A549 (cell line): ENCODE measurements around the gene FILIP1L. TPM values are rescaled to one million over a fixed set of nuclear protein-coding genes. Genes with fewer than 3 reads are reported as not detected.

ENCODE experiments used
- ATAC-seq, 2 experiments: fragments of 200-7000 bp in 1 of 2; fragments of >200 bp in 1 of 2; cut with Nextera tagmentation in 1 of 2; cut with Tn5 transposase in 1 of 2; 3 replicates each; pipeline versions ENCODE4 v1.8.0 to v1.9.1; 2018 to 2020; ENCODE audit warnings: mild to moderate bottlenecking in 1 of 2, moderate library complexity in 1 of 2
- CTCF ChIA-PET: fragments of 300-600 bp; sonication (Branson Sonifier 250); formaldehyde crosslinking; extraction: SDS; loops from one replicate; lab custom pipeline; 2021; ENCODE audit warnings: antibody characterized with exemption, inconsistent platforms; lab: Yijun Ruan, JAX
- POLR2A ChIA-PET: fragments of 350-600 bp; formaldehyde crosslinking; extraction: SDS; loops from one replicate; lab custom pipeline; 2021; ENCODE audit warnings: antibody characterized with exemption, inconsistent platforms; lab: Yijun Ruan, JAX
- DNase-seq, 2 experiments: peaks; one replicate each; pipeline versions ENCODE4 v3.0.0 to v3.0.0-alpha.2; 2011 to 2016; ENCODE audit warnings: low read depth in 1 of 2, low spot score in 1 of 2
- FAIRE-seq: peaks from 2 replicates; lab custom pipeline; 2011; peaks lifted over from hg19 to GRCh38; lab: Jason Lieb, UNC
- H3K27ac ChIP-seq, 2 experiments: fragments of >200 bp; sonication (Bioruptor Twin); formaldehyde crosslinking; 3 replicates each; pipeline ENCODE4 v1.5.1; 2016 to 2017
- H3K4me1 ChIP-seq: fragments of >200 bp; sonication (Bioruptor Twin); formaldehyde crosslinking; 3 replicates; pipeline ENCODE4 v1.6.1; 2016
- H3K4me2 ChIP-seq: fragments of >200 bp; sonication (Bioruptor Twin); formaldehyde crosslinking; 3 replicates; pipeline ENCODE4 v1.6.1; 2016
- H3K4me3 ChIP-seq: fragments of >200 bp; sonication (Bioruptor Twin); formaldehyde crosslinking; 3 replicates; pipeline ENCODE4 v1.5.1; 2016
- H3K9me3 ChIP-seq: fragments of >200 bp; sonication (Bioruptor Twin); formaldehyde crosslinking; 3 replicates; pipeline ENCODE4 v1.6.1; 2016
- BHLHE40 ChIP-seq: IDR thresholded peaks from 2 replicates; pipeline ENCODE4 v1.6.1; 2012; ENCODE audit warnings: low read depth, low read length, inconsistent platforms
- EP300 ChIP-seq, 2 experiments: fragments of >200 bp; sonication (Bioruptor Twin); formaldehyde crosslinking; IDR thresholded peaks; 2 replicates in 1 of 2; 3 replicates in 1 of 2; pipeline ENCODE4 v1.6.1; 2016 to 2017
- FOSB ChIP-seq: fragments of 250-450 bp; sonication (Bioruptor Pico); IDR thresholded peaks from 2 replicates; pipeline ENCODE4 v1.5.0; 2020; ENCODE audit warnings: mild to moderate bottlenecking, moderate library complexity
- HEYL ChIP-seq: fragments of 250-450 bp; sonication (Bioruptor Pico); IDR thresholded peaks from 2 replicates; pipeline ENCODE4 v1.8.0; 2021; ENCODE audit warnings: mild to moderate bottlenecking, moderate library complexity
- KDM1A ChIP-seq: fragments of 200-600 bp; sonication (generic); IDR thresholded peaks from 2 replicates; pipeline ENCODE4 v1.6.1; 2016; ENCODE audit warnings: low read depth, mild to moderate bottlenecking
- KDM5A ChIP-seq: fragments of 200-600 bp; sonication (generic); IDR thresholded peaks from 2 replicates; pipeline ENCODE4 v1.6.1; 2016; ENCODE audit warnings: antibody characterized with exemption, mild to moderate bottlenecking
- MAFK ChIP-seq: fragments of 450-650 bp; IDR thresholded peaks from 2 replicates; pipeline ENCODE4 v1.6.1; 2014; ENCODE audit not compliant: partially characterized antibody
- MAZ ChIP-seq: fragments of 150-350 bp; IDR thresholded peaks from 2 replicates; pipeline ENCODE4 v1.6.1; 2014; ENCODE audit warnings: antibody characterized with exemption, low read depth, low read length, borderline replicate concordance
- NFE2L2 ChIP-seq: fragments of 150-350 bp; conservative IDR thresholded peaks from 2 replicates; pipeline ENCODE4 v1.6.1; 2014; ENCODE audit warnings: low read length
- NPAS2 ChIP-seq: fragments of 250-450 bp; sonication (Bioruptor Pico); IDR thresholded peaks from 2 replicates; pipeline ENCODE4 v1.8.0; 2022; ENCODE audit warnings: mild to moderate bottlenecking, moderate library complexity, borderline replicate concordance
- POLR2AphosphoS2 ChIP-seq: conservative IDR thresholded peaks from 2 replicates; pipeline ENCODE4 v1.6.1; 2012; ENCODE audit warnings: low read length, improper control_type of control experiment, inconsistent platforms
- RCOR1 ChIP-seq: fragments of 150-350 bp; IDR thresholded peaks from 2 replicates; pipeline ENCODE4 v1.6.1; 2014; ENCODE audit warnings: antibody characterized with exemption, low read length, low read depth
- RFX5 ChIP-seq: fragments of 450-650 bp; IDR thresholded peaks from 2 replicates; pipeline ENCODE4 v1.7.1; 2014; ENCODE audit warnings: antibody characterized with exemption, mild to moderate bottlenecking, moderate library complexity
- RNF2 ChIP-seq: fragments of 200-600 bp; sonication (generic); IDR thresholded peaks from 2 replicates; pipeline ENCODE4 v1.6.1; 2016; ENCODE audit warnings: low read depth, mild to moderate bottlenecking, antibody characterized with exemption, moderate library complexity, borderline replicate concordance
- SMC3 ChIP-seq: fragments of >200 bp; sonication (Bioruptor Twin); formaldehyde crosslinking; IDR thresholded peaks from 3 replicates; pipeline ENCODE4 v1.6.1; 2018; ENCODE audit warnings: inconsistent platforms
- TFCP2L1 ChIP-seq: fragments of 250-450 bp; sonication (Bioruptor Pico); IDR thresholded peaks from 2 replicates; pipeline ENCODE4 v1.5.0; 2021; ENCODE audit warnings: mild to moderate bottlenecking
- ZNF302 ChIP-seq: fragments of 250-450 bp; sonication (Bioruptor Pico); IDR thresholded peaks from 2 replicates; pipeline ENCODE4 v1.9.0; 2021; ENCODE audit warnings: inconsistent platforms, mild to moderate bottlenecking, moderate library complexity
- WGBS: methylation state at CpG from one replicate; pipeline ENCODE4 v1.1.6; 2017; ENCODE audit errors: missing lambda C conversion rate; 5-methylcytosine and 5-hydroxymethylcytosine counted together
- polyA plus RNA-seq, 4 experiments: library from polyadenylated mRNA; depleted of rRNA in 3 of 4; stranded (reverse); fragments of >200 nt; fragmentation: RNase III in 1 of 4; extraction: RNeasy Plus Mini Kit Qiagen cat#74134 plus additional on column Dnase treatment in 1 of 4; gene quantifications; 2 replicates in 3 of 4; 3 replicates in 1 of 4; pipeline ENCODE4 v1.2.3, GENCODE V29; 2011 to 2017
- TF ChIP-seq, protein P1 (sequence below): fragments of >200 bp; sonication (Bioruptor Twin); formaldehyde crosslinking; IDR thresholded peaks from 3 replicates; pipeline ENCODE4 v1.5.1; 2016
- TF ChIP-seq, protein P2 (sequence below): fragments of 450-650 bp; IDR thresholded peaks from 2 replicates; pipeline ENCODE4 v1.6.1; 2014; ENCODE audit warnings: antibody characterized with exemption
- TF ChIP-seq, protein P3 (sequence below): fragments of 150-350 bp; IDR thresholded peaks from 2 replicates; pipeline ENCODE4 v1.6.1; 2014; ENCODE audit warnings: low read depth, mild to moderate bottlenecking, low read length
- TF ChIP-seq, protein P4 (sequence below): IDR thresholded peaks from 2 replicates; pipeline ENCODE4 v1.6.1; 2012; ENCODE audit warnings: low read depth, borderline replicate concordance
- TF ChIP-seq, protein P5 (sequence below): IDR thresholded peaks from 2 replicates; pipeline ENCODE4 v1.6.1; 2012
- TF ChIP-seq, protein P6 (sequence below): fragments of >200 bp; sonication (Bioruptor Twin); formaldehyde crosslinking; IDR thresholded peaks from 3 replicates; pipeline ENCODE4 v1.6.1; 2016
- TF ChIP-seq, protein P7 (sequence below): fragments of >200 bp; sonication (Bioruptor Twin); formaldehyde crosslinking; IDR thresholded peaks from 2 replicates; pipeline ENCODE4 v1.6.1; 2016

FILIP1L gene
- polyA plus RNA-seq, 2 of the 4 experiments (the other 2 are of a cell fraction) = 0.19 to 0.45 TPM

DNA sequence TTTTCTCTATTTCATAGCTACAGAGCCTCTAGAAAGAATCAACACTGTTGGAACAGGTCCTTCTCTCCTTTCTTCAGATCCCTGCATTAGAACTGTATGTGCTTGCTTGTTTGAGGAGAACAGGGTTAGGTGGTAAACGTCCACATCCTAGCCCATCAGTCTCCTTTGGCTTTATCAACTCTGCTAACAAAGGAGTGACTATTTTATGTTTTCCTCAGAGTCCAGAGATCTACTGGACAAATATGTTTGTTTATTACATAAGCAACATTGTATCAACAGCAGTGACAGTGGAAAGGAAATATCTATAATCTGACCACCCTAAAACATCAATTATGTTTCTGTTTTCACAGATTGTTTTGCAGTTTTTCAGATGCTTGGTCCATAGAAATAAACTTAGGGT, 257.0 kb downstream of the FILIP1L start:
- no peak for FAIRE-seq
- TF ChIP-seq RFX5 = no peak
- no peak for TF ChIP-seq BHLHE40
- no peak for TF ChIP-seq HEYL (CRISPR knock-in tag)
- no peak for TF ChIP-seq EP300 (IDR thresholded peaks at IDR 0.05)
- TF ChIP-seq, protein P1, sequence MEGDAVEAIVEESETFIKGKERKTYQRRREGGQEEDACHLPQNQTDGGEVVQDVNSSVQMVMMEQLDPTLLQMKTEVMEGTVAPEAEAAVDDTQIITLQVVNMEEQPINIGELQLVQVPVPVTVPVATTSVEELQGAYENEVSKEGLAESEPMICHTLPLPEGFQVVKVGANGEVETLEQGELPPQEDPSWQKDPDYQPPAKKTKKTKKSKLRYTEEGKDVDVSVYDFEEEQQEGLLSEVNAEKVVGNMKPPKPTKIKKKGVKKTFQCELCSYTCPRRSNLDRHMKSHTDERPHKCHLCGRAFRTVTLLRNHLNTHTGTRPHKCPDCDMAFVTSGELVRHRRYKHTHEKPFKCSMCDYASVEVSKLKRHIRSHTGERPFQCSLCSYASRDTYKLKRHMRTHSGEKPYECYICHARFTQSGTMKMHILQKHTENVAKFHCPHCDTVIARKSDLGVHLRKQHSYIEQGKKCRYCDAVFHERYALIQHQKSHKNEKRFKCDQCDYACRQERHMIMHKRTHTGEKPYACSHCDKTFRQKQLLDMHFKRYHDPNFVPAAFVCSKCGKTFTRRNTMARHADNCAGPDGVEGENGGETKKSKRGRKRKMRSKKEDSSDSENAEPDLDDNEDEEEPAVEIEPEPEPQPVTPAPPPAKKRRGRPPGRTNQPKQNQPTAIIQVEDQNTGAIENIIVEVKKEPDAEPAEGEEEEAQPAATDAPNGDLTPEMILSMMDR = no peak
- TF ChIP-seq, protein P2, sequence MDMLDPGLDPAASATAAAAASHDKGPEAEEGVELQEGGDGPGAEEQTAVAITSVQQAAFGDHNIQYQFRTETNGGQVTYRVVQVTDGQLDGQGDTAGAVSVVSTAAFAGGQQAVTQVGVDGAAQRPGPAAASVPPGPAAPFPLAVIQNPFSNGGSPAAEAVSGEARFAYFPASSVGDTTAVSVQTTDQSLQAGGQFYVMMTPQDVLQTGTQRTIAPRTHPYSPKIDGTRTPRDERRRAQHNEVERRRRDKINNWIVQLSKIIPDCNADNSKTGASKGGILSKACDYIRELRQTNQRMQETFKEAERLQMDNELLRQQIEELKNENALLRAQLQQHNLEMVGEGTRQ = no peak
- TF ChIP-seq, all 56 proteins: peak for 0
- H3K4me3 ChIP-seq = no peak overlapping the region
- ChIA-PET CTCF (no interaction called here), POLR2A (no interaction called here)
- no peaks in the 10 kb centered on the region for H3K9me3 ChIP-seq
- ATAC-seq (no peak), DNase-seq (no peak)
- H3K4me1 ChIP-seq = peaks cover 23% of the 10 kb centered on the region
- WGBS = 36% methylated on average over 1 of the region's 1 CpG
- no peak overlapping the region for H3K27ac ChIP-seq
- H3K4me2 ChIP-seq = no peak overlapping the region

DNA sequence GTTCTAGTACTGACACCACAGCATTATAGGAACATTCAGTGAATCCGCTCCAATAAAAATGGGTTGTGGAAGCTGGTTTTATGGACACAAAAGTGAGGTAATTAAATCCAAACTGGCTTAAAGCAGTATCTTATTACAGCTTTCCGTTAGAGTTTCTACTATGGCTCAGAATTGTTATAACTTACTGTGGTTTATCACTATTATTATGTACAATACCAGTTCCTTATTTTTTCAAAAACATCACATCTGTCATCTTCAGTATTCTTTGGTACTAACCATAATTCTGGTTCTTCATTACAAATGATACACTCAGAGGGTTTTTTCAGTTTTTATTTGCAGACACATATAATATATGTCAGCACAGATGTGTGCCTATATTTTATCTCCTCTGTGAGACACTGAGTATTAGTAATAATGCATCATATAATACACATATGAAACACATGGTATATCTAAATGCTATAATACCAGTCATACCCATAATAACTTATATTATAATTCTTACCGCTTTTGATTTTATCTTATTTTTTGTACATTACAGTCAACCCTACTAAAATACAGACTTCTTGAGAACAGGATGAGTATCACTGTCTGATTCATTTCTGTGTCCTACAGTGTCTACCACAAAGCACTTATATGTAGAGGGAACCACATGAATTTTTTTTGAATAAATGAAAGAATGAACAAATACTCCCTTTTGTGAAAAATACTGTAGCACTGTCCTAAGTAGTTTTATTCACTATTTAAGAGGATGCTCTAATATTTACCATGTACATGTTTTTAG, 257.7 kb downstream of the FILIP1L start:
- no peak for ATAC-seq
- Histone ChIP-seq H3K4me2 (no peak overlapping the region), H3K4me3 (no peak overlapping the region), H3K4me1 (peaks cover 18% of the 10 kb centered on the region), H3K27ac (no peak overlapping the region), H3K9me3 (no peaks in the 10 kb centered on the region)
- WGBS = 88% methylated on average over 3 of the region's 3 CpGs
- no peak for FAIRE-seq
- POLR2A ChIA-PET = no interaction called here
- CTCF ChIA-PET = no interaction called here
- DNase-seq = no peak
- no peak for TF ChIP-seq POLR2AphosphoS2
- no peak for TF ChIP-seq MAFK
- TF ChIP-seq, protein P3, sequence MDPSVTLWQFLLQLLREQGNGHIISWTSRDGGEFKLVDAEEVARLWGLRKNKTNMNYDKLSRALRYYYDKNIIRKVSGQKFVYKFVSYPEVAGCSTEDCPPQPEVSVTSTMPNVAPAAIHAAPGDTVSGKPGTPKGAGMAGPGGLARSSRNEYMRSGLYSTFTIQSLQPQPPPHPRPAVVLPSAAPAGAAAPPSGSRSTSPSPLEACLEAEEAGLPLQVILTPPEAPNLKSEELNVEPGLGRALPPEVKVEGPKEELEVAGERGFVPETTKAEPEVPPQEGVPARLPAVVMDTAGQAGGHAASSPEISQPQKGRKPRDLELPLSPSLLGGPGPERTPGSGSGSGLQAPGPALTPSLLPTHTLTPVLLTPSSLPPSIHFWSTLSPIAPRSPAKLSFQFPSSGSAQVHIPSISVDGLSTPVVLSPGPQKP = no peak
- no peak for TF ChIP-seq FOSB (CRISPR knock-in tag)
- TF ChIP-seq NPAS2 (CRISPR knock-in tag) = no peak
- no peak for TF ChIP-seq SMC3
- TF ChIP-seq NFE2L2 = no peak
- TF ChIP-seq TFCP2L1 = no peak
- TF ChIP-seq, protein P4, sequence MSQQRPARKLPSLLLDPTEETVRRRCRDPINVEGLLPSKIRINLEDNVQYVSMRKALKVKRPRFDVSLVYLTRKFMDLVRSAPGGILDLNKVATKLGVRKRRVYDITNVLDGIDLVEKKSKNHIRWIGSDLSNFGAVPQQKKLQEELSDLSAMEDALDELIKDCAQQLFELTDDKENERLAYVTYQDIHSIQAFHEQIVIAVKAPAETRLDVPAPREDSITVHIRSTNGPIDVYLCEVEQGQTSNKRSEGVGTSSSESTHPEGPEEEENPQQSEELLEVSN = no peak
- no peak for TF ChIP-seq RNF2
- no peak for TF ChIP-seq ZNF302 (CRISPR knock-in tag)
- TF ChIP-seq BHLHE40 = no peak
- TF ChIP-seq RCOR1 = no peak

DNA sequence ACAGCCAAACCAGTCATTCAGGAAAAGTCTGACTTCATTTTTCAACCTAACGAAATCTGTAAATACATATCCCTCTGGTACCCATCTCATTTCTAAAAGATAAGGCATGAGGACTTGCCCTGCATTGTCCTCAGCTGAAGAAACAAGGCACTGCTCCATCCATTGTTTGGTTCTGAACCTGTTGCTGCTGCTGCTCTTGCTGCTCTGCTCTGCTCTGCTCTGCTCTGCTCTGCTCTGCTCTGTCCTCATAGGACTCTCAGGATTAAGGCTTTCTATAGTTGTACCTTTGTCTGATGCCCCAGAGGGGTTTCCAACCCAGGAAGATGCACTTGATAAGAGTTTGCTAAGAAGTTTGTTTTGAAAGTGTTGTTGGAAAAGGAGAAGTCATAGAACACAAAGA, 258.4 kb downstream of the FILIP1L start:
- Histone ChIP-seq H3K4me2 (no peak overlapping the region), H3K9me3 (no peaks in the 10 kb centered on the region), H3K4me1 (peaks cover 18% of the 10 kb centered on the region), H3K27ac (no peak overlapping the region), H3K4me3 (no peak overlapping the region)
- CTCF ChIA-PET = interaction anchor here (2.9 kb wide), 1 partner anchor 12 kb away, joined by 9 read pairs; no protein-coding TSS in a partner anchor
- POLR2A ChIA-PET = no interaction called here
- FAIRE-seq (no peak), DNase-seq (no peak), ATAC-seq (no peak)
- WGBS = 88% methylated on average over 1 of the region's 1 CpG
- TF ChIP-seq, protein P5, sequence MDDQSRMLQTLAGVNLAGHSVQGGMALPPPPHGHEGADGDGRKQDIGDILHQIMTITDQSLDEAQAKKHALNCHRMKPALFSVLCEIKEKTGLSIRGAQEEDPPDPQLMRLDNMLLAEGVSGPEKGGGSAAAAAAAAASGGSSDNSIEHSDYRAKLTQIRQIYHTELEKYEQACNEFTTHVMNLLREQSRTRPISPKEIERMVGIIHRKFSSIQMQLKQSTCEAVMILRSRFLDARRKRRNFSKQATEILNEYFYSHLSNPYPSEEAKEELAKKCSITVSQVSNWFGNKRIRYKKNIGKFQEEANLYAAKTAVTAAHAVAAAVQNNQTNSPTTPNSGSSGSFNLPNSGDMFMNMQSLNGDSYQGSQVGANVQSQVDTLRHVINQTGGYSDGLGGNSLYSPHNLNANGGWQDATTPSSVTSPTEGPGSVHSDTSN = no peak
- TF ChIP-seq, protein P6, sequence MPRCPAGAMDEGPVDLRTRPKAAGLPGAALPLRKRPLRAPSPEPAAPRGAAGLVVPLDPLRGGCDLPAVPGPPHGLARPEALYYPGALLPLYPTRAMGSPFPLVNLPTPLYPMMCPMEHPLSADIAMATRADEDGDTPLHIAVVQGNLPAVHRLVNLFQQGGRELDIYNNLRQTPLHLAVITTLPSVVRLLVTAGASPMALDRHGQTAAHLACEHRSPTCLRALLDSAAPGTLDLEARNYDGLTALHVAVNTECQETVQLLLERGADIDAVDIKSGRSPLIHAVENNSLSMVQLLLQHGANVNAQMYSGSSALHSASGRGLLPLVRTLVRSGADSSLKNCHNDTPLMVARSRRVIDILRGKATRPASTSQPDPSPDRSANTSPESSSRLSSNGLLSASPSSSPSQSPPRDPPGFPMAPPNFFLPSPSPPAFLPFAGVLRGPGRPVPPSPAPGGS = no peak
- no peak for TF ChIP-seq MAZ
- TF ChIP-seq KDM5A = no peak
- TF ChIP-seq, protein P7, sequence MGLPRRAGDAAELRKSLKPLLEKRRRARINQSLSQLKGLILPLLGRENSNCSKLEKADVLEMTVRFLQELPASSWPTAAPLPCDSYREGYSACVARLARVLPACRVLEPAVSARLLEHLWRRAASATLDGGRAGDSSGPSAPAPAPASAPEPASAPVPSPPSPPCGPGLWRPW = no peak
- no peak for TF ChIP-seq NPAS2 (CRISPR knock-in tag)
- TF ChIP-seq KDM1A = no peak
- TF ChIP-seq, protein P1 = no peak
